ENCODE results near the gene TPPP.
"Not testable (repeated sequence)": the region's sequence is repeated elsewhere in the genome, so short reads cannot be mapped to it uniquely, and the experiment has no call there.

TPPP gene

DNA sequence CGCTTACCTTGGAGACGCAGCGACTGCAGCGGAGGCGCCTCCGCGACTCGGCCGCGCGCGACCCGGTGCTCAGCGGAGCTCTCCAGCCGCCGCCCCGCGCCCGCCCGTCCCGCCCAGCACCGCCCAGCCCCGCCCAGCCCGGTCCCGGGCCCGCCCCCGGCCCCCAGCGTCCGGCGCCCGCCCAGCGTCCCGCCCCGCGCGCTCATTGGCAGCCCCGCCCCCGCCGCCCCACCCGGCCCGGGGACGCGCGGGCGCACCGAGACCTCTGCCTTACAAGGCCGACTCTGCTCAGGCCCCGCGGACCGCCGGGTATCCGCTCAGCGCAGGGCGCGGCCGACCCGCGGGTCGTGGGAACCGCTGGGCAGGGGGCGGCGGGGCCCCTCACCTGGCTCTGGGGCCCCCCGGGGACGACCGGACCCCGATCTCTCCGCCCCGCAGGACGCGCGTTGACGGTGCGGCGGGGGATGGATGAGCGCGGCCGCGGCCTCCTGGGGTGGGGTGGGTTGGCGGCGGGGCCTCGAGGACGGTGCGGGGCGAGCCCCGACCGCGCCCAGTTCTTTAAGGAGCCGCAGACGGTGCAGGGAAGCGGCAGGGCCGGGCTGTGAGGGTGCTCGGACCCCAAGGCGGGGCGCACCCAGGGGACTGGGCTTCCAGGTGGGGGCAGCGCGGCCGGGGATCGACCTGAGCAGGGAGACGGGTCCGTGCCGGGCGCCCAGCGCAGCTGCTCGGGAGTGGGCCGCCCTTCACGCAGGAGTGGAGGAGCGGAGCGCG is at the start of gene TPPP:
TSS of gene TPPP (minus strand) at position 82 of the 771 bp plus-strand sequence. CDS start 15,292 bp downstream, outside the sequence.
- DNase-seq (ENCODE audit: insufficient read length, low spot score); FAIRE-seq: not testable (repeated sequence)

DNA sequence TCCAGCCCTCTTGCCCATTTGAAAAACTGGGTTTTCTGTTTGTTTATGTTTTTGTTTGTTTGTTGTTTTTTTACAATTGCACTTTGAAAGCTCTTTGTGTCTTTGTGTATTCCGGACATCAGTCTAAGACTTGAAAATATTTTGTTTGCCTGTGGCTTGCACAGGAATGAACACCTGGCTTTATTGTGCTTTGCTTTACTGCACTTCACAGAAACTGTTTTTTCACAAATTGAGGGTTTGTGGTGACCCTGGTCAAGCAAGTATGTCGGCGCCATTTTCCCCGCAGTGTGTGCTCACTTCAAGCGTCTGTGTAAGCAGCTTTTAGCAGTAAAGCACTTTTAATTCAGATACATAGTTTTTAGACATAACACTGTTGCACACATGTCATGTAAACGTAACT is 49.1 kb upstream of the TPPP start:
- DNase-seq (ENCODE audit: insufficient read length, low spot score); FAIRE-seq: not testable (repeated sequence)

DNA sequence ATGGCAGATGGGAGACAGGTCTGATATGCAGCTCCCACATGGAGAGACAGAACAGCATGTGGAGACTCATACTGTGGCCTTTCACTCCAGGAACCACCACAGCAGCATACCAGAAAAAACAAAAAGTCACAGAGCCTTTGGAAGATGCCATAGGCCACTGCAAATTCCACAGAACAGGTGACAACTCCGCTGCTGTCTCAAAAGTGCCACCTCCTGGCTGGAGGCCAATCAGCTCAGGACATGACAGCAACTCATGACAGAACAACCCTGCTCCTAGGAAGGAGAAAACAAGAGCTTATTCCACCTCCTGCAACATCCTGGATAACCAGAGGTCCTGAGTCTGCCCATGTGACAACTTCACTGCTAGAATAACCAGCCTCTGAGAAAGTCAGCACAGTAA is 41.0 kb upstream of the TPPP start:
- not testable (repeated sequence) for FAIRE-seq; DNase-seq (ENCODE audit: insufficient read length, low spot score)

DNA sequence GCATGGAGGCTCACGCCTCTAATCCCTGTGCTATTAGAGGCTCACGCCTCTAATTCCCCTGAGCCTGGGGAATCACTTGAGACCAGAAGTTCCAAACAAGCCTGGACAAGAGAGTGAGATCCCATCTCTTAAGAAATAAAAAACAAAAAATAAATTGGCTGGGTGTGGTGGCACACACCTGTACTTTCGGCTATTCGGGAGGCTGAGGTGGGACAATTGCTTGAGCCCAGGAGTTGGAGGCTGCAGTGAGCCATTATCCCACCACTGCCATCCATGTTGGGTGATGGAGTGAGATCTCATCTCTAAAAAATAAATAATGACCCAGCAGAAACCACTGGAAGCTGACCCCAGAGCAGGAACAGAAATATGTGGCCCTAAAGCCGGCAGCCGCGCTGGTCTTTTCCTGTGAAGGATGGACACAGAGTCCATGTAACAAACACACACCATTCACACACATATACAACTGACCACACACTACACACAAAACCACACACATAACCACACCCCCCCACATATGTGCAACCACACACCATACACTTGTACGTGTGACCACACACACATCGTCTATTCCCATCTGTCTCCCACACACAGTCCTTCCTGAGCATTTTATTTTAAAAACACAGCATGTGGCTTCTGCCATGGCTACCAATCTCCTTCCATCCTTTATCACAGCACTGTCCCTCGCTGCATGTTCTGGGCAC is 39.8 kb upstream of the TPPP start:
- not testable (repeated sequence) for FAIRE-seq; DNase-seq (ENCODE audit: insufficient read length, low spot score)

DNA sequence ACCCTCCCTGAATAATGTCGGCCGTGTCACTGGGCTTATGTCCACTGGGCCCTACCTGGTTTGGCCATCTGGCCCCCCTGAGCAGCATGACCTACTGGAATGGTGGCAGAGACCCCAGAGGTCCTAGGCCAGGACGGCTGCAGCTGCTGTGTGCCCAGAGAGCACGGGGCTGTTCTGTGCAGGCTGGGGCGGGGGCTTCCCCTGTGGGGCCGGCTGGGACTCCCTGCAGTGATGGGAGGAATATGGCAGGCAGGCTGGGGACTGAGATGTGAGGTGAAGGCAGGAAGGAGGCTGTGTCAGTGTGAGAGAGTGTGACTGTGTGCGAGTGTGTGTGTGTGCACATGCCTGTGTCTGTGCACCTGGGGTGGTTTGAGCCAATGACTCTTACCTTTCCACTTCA is 36.1 kb upstream of the TPPP start:
- DNase-seq (ENCODE audit: insufficient read length, low spot score); FAIRE-seq: not testable (repeated sequence)

DNA sequence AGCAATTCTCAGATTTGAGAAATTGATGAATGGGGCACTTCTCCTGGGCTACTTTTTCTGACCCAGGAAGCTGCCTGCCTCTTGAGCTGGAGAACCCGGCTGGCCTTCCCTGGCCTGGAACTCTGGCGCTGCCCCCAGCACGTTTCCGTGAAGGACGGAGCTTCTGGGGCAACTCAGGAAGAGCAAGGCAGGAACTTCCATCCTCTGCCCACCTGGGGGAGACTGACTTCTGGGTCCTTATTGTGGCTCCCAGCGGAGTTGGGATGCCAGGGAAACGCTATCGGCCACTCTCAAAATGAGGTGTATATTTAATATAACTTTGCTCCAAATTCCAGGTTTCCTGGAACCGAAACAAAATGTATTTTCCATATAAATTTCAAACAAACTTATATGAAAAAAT is 33.9 kb upstream of the TPPP start:
- DNase-seq (ENCODE audit: insufficient read length, low spot score); FAIRE-seq: not testable (repeated sequence)

DNA sequence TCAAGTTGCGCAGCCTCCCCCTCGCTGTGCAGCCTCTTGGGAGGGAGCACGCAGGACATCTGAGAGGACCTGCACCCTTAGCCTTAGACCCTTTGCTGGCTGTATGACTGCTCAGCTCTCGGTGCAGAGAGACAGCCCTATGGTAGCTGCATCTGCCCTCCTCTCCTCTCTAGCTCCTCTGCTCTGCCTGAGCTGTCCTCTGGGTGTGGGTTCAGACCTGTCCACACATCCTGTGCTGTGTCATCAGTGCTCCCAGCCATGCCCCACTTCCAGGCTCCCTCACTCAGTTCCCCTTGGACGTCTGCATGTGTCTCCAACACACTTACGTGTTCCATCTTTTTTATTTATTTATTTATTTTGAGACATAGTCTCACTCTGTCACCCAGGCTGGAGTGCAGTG is 30.7 kb upstream of the TPPP start:
- not testable (repeated sequence) for FAIRE-seq; DNase-seq (ENCODE audit: insufficient read length, low spot score)

DNA sequence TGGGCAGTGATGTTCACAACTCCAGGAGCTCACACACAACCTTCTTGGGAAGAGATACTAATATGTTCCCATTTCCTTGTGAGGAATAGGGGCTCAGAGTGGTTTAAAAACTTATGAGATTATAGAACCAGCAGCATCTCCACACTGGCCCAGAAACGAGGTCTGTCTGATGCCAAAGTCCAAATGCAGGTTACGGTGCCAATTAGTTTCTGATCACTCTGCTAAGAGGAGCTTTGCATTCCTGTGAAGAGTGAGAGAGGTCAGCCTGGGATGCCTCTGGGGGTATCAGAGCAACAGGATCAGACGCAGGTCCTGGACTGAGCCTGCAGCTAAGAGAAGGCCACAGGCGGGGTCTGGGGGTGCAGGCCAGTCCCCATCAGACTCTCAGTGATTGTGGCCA is 30.2 kb upstream of the TPPP start:
- FAIRE-seq; DNase-seq (ENCODE audit: insufficient read length, low spot score): not testable (repeated sequence)

DNA sequence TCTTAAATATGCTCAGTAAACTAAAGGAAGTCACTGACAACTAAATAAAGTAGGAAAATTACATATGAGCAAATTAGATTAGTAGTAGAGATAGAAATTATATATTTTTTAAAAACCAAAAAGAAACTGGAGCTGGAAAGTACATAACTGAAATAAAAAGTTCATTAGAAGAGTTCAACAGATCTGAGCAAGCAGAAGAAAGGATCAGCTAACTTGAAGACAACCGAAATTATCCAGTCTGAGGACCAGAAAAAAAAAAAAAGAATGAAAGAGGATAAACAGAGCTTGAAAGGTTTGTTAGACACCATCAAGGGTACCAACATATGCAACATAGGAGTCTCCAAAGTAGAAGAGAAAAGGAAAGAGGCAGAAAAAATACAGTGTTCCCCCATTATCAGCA is 26.2 kb upstream of the TPPP start:
- DNase-seq (ENCODE audit: insufficient read length, low spot score); FAIRE-seq: not testable (repeated sequence)

DNA sequence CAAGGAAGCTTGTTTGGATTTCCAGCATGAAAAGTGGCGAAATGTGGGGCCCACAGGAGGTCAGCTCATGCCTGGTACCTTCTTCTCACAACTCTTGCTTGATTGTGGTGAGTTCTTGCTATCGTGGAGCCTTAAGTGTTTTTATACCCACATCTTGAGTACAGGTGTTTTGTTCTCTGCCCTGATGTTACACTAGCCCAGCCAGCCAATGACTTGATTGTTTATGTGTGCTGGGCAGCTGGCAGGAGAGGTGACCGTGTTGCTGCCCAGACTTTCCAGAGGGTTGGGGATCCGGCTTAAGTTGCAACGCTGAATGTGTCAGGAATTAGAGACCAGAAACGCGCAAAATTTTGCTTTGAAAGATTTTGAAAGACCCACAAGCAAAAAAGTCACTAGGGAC is 24.0 kb upstream of the TPPP start:
- FAIRE-seq (no peak), DNase-seq (ENCODE audit: insufficient read length, low spot score) (no peak)
- TF ChIP-seq, protein P1, sequence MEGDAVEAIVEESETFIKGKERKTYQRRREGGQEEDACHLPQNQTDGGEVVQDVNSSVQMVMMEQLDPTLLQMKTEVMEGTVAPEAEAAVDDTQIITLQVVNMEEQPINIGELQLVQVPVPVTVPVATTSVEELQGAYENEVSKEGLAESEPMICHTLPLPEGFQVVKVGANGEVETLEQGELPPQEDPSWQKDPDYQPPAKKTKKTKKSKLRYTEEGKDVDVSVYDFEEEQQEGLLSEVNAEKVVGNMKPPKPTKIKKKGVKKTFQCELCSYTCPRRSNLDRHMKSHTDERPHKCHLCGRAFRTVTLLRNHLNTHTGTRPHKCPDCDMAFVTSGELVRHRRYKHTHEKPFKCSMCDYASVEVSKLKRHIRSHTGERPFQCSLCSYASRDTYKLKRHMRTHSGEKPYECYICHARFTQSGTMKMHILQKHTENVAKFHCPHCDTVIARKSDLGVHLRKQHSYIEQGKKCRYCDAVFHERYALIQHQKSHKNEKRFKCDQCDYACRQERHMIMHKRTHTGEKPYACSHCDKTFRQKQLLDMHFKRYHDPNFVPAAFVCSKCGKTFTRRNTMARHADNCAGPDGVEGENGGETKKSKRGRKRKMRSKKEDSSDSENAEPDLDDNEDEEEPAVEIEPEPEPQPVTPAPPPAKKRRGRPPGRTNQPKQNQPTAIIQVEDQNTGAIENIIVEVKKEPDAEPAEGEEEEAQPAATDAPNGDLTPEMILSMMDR (IDR thresholded peaks at IDR 0.05; ENCODE audit: insufficient read depth, missing control alignments) = no peak

DNA sequence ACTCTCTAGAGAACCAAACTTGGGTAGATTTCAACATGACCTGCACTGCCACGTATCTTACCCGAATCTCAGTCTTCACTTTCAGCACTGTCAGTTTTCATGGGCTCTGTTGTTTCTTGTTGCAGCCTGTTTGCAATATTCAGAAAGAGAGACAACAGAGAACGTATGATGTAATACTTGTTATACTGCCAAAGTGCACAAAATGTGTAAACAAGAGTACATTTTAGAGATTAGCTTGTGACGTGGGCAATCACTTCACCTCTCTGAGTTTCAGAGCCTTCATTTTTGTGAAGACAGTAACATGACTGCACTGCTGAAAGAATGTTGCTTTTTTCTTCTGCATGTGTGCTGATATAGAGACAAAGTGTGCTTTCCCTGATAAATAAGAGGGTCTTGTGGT is 23.6 kb upstream of the TPPP start:
- not testable (repeated sequence) for DNase-seq (ENCODE audit: insufficient read length, low spot score); FAIRE-seq

DNA sequence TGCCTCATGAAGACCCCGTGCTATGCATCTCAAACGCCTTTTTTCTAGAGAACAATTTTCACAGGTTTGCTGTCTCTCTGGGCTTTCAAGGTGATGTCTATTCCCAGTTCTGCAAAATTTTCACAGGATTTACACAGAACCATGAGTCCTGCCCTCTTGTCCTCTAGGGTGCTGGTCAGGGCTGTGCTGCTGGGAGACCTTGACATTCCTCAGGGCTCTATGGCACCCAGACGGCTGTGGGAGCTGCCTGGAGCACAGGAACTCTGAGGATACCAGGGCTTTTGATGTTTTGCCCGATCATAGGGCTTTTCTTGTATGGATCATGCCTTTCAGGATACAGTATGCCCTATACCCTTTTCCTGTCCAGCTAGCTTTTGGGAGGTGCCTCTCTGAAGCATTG is 22.5 kb upstream of the TPPP start:
- not testable (repeated sequence) for FAIRE-seq; DNase-seq (ENCODE audit: insufficient read length, low spot score)

DNA sequence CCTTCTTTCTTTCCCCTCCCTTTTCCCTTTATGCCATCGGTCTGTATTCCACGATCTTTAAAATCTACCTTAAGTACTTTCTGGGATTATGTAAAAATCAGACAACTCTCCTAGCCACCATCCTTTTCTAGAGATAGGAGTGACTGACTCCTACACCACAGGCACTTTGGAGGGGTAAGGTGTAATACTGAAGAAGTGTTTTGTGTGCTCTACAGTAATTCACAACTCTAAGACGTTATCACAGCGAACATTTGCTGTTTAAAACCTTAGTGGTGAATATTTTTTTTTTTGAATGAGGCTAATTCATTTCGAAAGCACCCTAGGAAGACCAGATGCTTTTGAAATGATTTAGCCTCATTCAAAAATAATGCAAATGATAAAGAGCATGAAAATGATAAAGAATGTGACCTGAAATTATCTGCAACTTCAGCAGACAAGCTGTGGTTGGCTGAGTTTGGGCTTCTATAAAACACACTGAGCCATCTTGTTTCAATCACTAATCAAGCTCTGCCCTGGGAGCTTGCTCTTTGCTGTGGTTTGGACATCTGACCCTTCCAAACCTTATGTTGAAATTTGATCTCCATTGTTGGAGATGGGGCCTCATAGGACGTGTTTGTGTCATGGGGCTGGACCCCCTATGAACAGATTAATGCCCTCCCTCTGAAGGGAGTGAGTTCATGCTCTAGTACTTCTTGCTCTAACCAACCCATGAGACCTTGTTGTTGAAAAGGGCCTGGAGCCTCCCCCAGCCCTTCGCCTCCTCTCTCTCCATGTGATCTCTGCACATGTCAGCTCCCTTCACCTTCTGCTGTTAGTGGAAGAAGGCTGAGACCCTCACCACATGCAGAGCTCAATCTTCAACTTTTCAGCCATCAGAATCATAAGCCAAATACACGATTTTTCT is 21.3 kb upstream of the TPPP start:
- FAIRE-seq; DNase-seq (ENCODE audit: insufficient read length, low spot score): not testable (repeated sequence)

DNA sequence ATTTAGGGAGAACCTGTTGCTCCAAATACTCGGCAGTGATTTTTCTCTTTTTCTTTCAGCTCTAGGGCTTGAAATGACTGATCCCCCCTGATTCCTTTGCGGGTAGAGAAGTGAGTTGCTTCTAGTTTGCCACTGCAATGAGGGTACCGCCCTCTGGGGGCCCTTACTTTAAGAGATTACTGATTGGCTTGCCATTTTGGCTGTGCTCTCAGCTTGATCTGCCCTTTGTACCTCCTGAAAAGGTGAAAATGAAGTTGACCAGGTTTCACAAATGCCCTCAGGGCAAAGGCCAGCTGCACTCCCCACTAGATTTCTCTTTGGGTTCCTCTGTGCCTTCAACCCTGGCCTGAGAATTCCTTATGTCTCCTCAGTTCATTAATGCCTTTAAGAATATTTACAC is 20.5 kb upstream of the TPPP start:
- not testable (repeated sequence) for DNase-seq (ENCODE audit: insufficient read length, low spot score)

DNA sequence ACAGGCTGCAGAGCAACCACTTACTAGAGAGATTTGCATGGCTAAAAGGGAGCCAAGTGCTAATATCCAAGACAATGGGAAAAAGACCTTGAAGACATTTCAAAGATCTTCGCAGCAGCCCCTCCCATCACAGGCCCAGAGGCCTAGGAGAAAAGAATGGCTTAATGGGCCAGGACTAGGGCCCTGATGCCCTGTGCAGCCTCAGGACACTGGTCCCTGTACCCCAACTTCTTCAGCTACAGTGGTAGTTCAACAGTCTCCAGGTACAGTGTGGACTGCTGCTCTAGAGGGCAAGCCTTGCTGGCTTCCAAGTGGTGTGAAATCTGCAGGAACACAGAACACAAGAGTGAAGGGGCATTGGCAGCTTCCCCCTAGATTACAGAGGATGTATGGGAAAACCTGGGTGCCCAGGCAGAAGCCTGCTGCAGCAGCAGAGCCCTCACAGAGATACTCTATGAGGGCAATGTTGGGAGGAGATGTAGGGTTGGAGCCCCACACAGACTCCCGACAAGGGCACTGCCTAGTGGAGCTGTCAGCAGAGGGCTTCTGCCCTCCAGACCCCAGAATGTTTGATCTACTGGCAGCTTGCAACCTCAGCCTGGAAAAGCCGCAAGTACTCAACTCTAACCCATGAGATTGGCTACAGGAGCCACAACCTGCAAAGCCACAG is 15.8 kb upstream of the TPPP start:
- FAIRE-seq; DNase-seq (ENCODE audit: insufficient read length, low spot score): not testable (repeated sequence)

More for the DNA sequence above, 20.5 kb upstream of the TPPP start:
- not testable (repeated sequence) for FAIRE-seq

DNA sequence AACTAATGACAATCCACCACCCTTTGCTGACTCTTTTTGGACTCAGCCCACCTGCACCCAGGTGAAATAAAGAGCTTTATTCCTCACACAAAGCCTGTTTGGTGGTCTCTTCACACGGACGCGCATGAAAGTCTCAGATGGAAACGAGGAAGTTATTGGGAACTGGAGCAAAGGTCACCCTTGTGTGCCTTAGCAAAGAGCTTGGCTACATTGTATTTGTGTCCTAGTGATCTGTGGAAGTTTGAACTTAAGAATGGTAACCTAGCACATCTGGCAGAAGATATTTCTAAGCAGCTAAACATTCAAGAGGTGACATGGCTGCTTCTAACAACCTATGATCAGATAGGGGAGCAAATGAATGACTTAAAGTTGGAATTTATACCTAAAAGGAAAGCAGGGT is 15.2 kb upstream of the TPPP start:
- not testable (repeated sequence) for DNase-seq (ENCODE audit: insufficient read length, low spot score); FAIRE-seq

DNA sequence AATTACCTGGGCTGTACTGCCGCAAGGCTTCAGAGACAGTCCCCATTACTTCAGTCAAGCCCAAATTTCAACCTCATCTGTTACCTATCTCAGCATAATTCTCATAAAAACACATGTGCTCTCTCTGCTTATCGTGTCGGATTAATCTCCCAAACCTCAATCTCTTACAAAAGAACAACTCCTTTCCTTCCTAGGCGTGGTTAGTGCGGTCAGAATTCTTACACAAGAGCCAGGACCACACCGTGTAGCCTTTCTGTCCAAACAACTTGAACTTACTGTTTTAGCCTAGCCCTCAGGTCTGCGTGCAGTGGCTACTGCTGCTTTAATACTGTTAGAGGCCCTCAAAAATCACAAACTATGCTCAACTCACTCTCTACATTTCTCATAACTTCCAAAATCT is 13.0 kb upstream of the TPPP start:
- FAIRE-seq; DNase-seq (ENCODE audit: insufficient read length, low spot score): not testable (repeated sequence)

Measured in D721Med (cell line).